Natural killer cell (primary cell): ENCODE results near the gene ATP10A. TPM values are rescaled to one million over a fixed set of nuclear protein-coding genes. Genes with fewer than 3 reads are reported as not detected.

ENCODE experiments used
- ATAC-seq, 3 donors: fragments of 150-1000 bp in 2 of 3; fragments of 200-7000 bp in 1 of 3; cut with Tn5 transposase; 1 replicate in 1 of 3; 2 replicates in 2 of 3; pipeline ENCODE4 v1.10.0; 2021; ENCODE audit warnings: mild to moderate bottlenecking in 2 of 3, moderate library complexity in 2 of 3
- DNase-seq, 2 donors: peaks; one replicate each; pipeline versions ENCODE4 v3.0.0 to v3.0.0-alpha.2; 2013 to 2021; ENCODE audit warnings: mixed read lengths in 1 of 2
- H3K27ac ChIP-seq: one replicate; pipeline ENCODE4 v1.5.1; 2013; ENCODE audit warnings: mild to moderate bottlenecking, low read length
- H3K27me3 ChIP-seq: one replicate; pipeline ENCODE4 v1.6.1; 2013; ENCODE audit warnings: low read length; ENCODE audit not compliant: control insufficient read depth, insufficient read depth
- H3K36me3 ChIP-seq: one replicate; pipeline ENCODE4 v1.6.1; 2013; ENCODE audit warnings: low read length; ENCODE audit not compliant: control insufficient read depth, insufficient read depth
- H3K4me1 ChIP-seq: one replicate; pipeline ENCODE4 v1.6.1; 2013; ENCODE audit warnings: low read length; ENCODE audit not compliant: control insufficient read depth, insufficient read depth
- H3K4me3 ChIP-seq: one replicate; pipeline ENCODE4 v1.5.1; 2013; ENCODE audit warnings: low read length
- H3K9me3 ChIP-seq: one replicate; pipeline ENCODE4 v1.6.1; 2013; ENCODE audit warnings: low read length; ENCODE audit not compliant: control insufficient read depth, insufficient read depth
- H3K27ac Mint-ChIP-seq, 2 donors: one replicate each; pipeline ENCODE4 v1.8.0; 2022; ENCODE audit warnings: mild to moderate bottlenecking in 2 of 2, mixed read lengths in 2 of 2, moderate library complexity in 1 of 2
- H3K27me3 Mint-ChIP-seq, 2 donors: one replicate each; pipeline ENCODE4 v1.8.0; 2022; ENCODE audit warnings: low read depth in 2 of 2, mixed read lengths in 2 of 2
- H3K36me3 Mint-ChIP-seq: one replicate; pipeline ENCODE4 v1.8.0; 2022; ENCODE audit warnings: mixed read lengths
- H3K4me1 Mint-ChIP-seq, 2 donors: one replicate each; pipeline ENCODE4 v1.8.0; 2022; ENCODE audit warnings: mixed read lengths in 2 of 2
- H3K4me3 Mint-ChIP-seq: one replicate; pipeline ENCODE4 v1.8.0; 2022; ENCODE audit warnings: mild to moderate bottlenecking, moderate library complexity, mixed read lengths
- H3K9me3 Mint-ChIP-seq, 2 donors: one replicate each; pipeline ENCODE4 v1.8.0; 2022; ENCODE audit warnings: mixed read lengths in 2 of 2
- CTCF ChIP-seq: fragments of 200-600 bp; IDR thresholded peaks from one replicate; pipeline ENCODE4 v1.8.0; 2022; ENCODE audit warnings: antibody characterized with exemption
- WGBS: methylation state at CpG from one replicate; pipeline ENCODE4 v1.1.7; 2013; ENCODE audit warnings: missing lambda C conversion rate; ENCODE audit not compliant: insufficient coverage; 5-methylcytosine and 5-hydroxymethylcytosine counted together
- intact Hi-C: fragments of 100-400 bp; cut with micrococcal nuclease; formaldehyde crosslinking; loops from one replicate; pipeline ENCODE4 v1.14.2; 2022
- total RNA-seq, 4 donors: library from RNA; stranded (reverse); fragments of 120-200 nt in 1 of 4; gene quantifications; one replicate each; pipeline versions ENCODE4 v1.2.3 to v1.2.4, GENCODE V29; 2013 to 2022

The ATP10A gene
- total RNA-seq, 3 donors from 2014 or later (not counting 1 experiment from before 2014, with no cell fraction given) = 50.1 to 67.0 (median 51.2) TPM

- no peaks in the 10 kb centered on the region for H3K36me3 ChIP-seq
- H3K27ac ChIP-seq = no peak overlapping the region
- ATAC-seq (peak in 1 of 3 donors; percentile 30), DNase-seq (no peak)
- Mint-ChIP-seq H3K36me3 (peaks cover 3% of the 10 kb centered on the region), H3K4me1 (peaks cover 56 to 70% of the 10 kb centered on the region in 2 donors), H3K9me3 (peaks cover under 1 to 2% of the 10 kb centered on the region in 2 donors), H3K4me3 (no peak overlapping the region), H3K27ac (peak overlapping the region in 1 of 2 donors; percentile 68), H3K27me3 (no peaks in the 10 kb centered on the region)
- WGBS = 92% methylated on average over 11 of the region's 11 CpGs
- H3K4me3 ChIP-seq = no peak overlapping the region
- H3K9me3 ChIP-seq = peaks cover 3% of the 10 kb centered on the region
- intact Hi-C loops = no loop called here
- no peak for TF ChIP-seq CTCF
- H3K4me1 ChIP-seq = peaks cover 4% of the 10 kb centered on the region
- no peaks in the 10 kb centered on the region for H3K27me3 ChIP-seq
These were observed 32.2 kb downstream of the ATP10A start for GRCh38 chr15:25830844-25831451.

- TF ChIP-seq CTCF = no peak
- Histone ChIP-seq H3K36me3 (no peaks in the 10 kb centered on the region), H3K4me3 (no peak overlapping the region), H3K27me3 (no peaks in the 10 kb centered on the region), H3K27ac (no peak overlapping the region), H3K9me3 (peaks cover 3% of the 10 kb centered on the region), H3K4me1 (peaks cover 4% of the 10 kb centered on the region)
- ATAC-seq (no peak), DNase-seq (no peak)
- 71% methylated on average over 1 of the region's 3 CpGs for WGBS
- Mint-ChIP-seq H3K9me3 (peaks cover 2 to 3% of the 10 kb centered on the region in 2 donors), H3K4me1 (peaks cover 67 to 82% of the 10 kb centered on the region in 2 donors), H3K4me3 (no peak overlapping the region), H3K27me3 (no peaks in the 10 kb centered on the region), H3K27ac (peak overlapping the region in 1 of 2 donors; percentile 68), H3K36me3 (peaks cover 7% of the 10 kb centered on the region)
- intact Hi-C loops = no loop called here
These were observed 34.1 kb downstream of the ATP10A start for GRCh38 chr15:25829073-25829472.

DNA sequence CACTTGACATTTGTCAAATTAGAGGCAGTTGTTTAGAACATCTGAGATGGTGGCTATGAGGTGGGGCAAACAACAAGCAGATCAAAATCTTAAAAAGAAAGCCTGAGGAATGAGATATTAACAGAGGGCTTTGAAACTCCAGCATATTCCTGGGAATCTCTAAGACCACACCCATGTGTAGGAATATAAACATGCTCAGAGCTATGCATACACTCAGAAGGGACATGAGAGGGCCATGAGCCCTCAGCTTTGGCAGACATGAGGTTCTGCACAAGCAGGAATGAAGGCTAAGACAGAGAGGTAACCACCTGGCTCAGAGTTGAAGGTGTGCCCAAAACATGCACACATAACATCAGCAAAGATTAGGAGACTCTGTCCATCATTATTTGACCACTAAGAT is 37.9 kb downstream of the ATP10A start:
- no peak overlapping the region for H3K4me3 ChIP-seq
- intact Hi-C loops = no loop called here
- no peaks in the 10 kb centered on the region for H3K27me3 ChIP-seq
- H3K36me3 ChIP-seq = no peaks in the 10 kb centered on the region
- Mint-ChIP-seq H3K9me3 (peaks cover 2 to 3% of the 10 kb centered on the region in 2 donors), H3K4me1 (peaks cover 72 to 81% of the 10 kb centered on the region in 2 donors), H3K4me3 (no peak overlapping the region), H3K36me3 (peaks cover 7% of the 10 kb centered on the region), H3K27ac (no peak overlapping the region), H3K27me3 (no peaks in the 10 kb centered on the region)
- H3K9me3 ChIP-seq = peaks cover 3% of the 10 kb centered on the region
- ATAC-seq (no peak), DNase-seq (no peak)
- no peak overlapping the region for H3K27ac ChIP-seq
- H3K4me1 ChIP-seq = peaks cover 5% of the 10 kb centered on the region
- TF ChIP-seq CTCF = no peak

DNA sequence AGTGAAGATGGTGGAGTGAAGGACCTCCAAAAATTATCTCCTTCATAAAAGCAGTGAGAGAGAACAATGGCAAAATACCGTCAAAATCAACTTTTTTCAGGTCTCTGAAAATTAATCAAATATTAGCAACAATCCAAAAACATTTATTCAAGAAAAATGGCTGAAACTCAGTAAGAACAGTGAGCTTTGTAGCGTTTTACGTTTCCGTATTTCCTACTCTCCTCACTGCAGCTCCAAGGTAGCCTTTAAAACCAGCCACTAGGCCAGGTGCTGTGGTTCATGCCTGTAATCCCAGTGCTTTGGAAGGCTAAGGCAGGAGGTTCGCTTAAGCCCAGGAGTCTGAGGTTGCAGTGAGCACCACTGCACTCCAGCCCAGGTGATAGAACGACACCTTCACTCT is 38.5 kb downstream of the ATP10A start:
- Histone ChIP-seq H3K27me3 (no peaks in the 10 kb centered on the region), H3K4me3 (no peak overlapping the region), H3K27ac (no peak overlapping the region), H3K4me1 (peaks cover 5% of the 10 kb centered on the region), H3K36me3 (no peaks in the 10 kb centered on the region), H3K9me3 (peaks cover 3% of the 10 kb centered on the region)
- no peak for TF ChIP-seq CTCF
- H3K36me3 Mint-ChIP-seq = peaks cover 7% of the 10 kb centered on the region
- intact Hi-C loops = no loop called here
- peaks cover 75 to 83% of the 10 kb centered on the region in 2 donors for H3K4me1 Mint-ChIP-seq
- no peaks in the 10 kb centered on the region for H3K27me3 Mint-ChIP-seq
- H3K4me3 Mint-ChIP-seq = no peak overlapping the region
- ATAC-seq = no peak
- H3K9me3 Mint-ChIP-seq = peaks cover 2 to 3% of the 10 kb centered on the region in 2 donors
- no peak for DNase-seq
- 80% methylated on average over 6 of the region's 6 CpGs for WGBS
- H3K27ac Mint-ChIP-seq = peak overlapping the region; percentile 11 to 47
